ENCODE measurements around the gene STAP2.

Gene STAP2

DNA sequence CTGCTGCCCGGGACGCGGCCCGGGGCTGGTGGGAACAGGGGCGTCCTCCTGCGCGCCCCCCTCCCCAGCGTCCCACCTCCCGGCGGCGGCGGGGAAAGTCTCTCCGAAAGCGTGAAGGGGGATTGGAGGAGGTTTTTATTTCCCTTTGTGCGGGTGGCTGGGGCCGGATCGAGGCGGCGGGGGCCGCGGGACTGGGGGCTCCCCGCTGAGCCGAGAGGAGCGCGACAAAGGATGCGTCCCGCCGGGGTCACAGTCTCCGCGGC, 59.4 kb downstream of the STAP2 start:
- Histone ChIP-seq H3K27ac (ENCODE audit: low read depth, low read length) (no peak overlapping the region), H3K4me3 (ENCODE audit: insufficient read depth, low read length, poor library complexity, severe bottlenecking) (no peak overlapping the region), H3K9me3 (ENCODE audit: insufficient read depth, low read length) (no peaks in the 10 kb centered on the region), H3K9ac (ENCODE audit: low read length) (no peak overlapping the region), H3K9me2 (replicated peaks; ENCODE audit: insufficient read depth, low read length) (no peaks in the 10 kb centered on the region), H4K20me1 (ENCODE audit: low read depth, low read length) (no peaks in the 10 kb centered on the region), H3K27me3 (ENCODE audit: low read length) (no peaks in the 10 kb centered on the region), H3K4me2 (ENCODE audit: low read depth, low read length, poor library complexity, severe bottlenecking) (no peak overlapping the region), H2AFZ (ENCODE audit: low read depth, low read length, severe bottlenecking) (no peak overlapping the region), H3K79me2 (ENCODE audit: insufficient read depth, low read length) (no peaks in the 10 kb centered on the region), H3F3A (ENCODE audit: insufficient read depth) (no peaks in the 10 kb centered on the region), H3K36me3 (ENCODE audit: low read length) (no peaks in the 10 kb centered on the region)
- no peak for TF ChIP-seq EZH2phosphoT487 (conservative IDR thresholded peaks at IDR 0.05; ENCODE audit: low read length)
- TF ChIP-seq, protein P1, sequence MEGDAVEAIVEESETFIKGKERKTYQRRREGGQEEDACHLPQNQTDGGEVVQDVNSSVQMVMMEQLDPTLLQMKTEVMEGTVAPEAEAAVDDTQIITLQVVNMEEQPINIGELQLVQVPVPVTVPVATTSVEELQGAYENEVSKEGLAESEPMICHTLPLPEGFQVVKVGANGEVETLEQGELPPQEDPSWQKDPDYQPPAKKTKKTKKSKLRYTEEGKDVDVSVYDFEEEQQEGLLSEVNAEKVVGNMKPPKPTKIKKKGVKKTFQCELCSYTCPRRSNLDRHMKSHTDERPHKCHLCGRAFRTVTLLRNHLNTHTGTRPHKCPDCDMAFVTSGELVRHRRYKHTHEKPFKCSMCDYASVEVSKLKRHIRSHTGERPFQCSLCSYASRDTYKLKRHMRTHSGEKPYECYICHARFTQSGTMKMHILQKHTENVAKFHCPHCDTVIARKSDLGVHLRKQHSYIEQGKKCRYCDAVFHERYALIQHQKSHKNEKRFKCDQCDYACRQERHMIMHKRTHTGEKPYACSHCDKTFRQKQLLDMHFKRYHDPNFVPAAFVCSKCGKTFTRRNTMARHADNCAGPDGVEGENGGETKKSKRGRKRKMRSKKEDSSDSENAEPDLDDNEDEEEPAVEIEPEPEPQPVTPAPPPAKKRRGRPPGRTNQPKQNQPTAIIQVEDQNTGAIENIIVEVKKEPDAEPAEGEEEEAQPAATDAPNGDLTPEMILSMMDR (IDR thresholded peaks at IDR 0.05; ENCODE audit: insufficient read depth, low read length, poor library complexity, severe bottlenecking) = no peak

DNA sequence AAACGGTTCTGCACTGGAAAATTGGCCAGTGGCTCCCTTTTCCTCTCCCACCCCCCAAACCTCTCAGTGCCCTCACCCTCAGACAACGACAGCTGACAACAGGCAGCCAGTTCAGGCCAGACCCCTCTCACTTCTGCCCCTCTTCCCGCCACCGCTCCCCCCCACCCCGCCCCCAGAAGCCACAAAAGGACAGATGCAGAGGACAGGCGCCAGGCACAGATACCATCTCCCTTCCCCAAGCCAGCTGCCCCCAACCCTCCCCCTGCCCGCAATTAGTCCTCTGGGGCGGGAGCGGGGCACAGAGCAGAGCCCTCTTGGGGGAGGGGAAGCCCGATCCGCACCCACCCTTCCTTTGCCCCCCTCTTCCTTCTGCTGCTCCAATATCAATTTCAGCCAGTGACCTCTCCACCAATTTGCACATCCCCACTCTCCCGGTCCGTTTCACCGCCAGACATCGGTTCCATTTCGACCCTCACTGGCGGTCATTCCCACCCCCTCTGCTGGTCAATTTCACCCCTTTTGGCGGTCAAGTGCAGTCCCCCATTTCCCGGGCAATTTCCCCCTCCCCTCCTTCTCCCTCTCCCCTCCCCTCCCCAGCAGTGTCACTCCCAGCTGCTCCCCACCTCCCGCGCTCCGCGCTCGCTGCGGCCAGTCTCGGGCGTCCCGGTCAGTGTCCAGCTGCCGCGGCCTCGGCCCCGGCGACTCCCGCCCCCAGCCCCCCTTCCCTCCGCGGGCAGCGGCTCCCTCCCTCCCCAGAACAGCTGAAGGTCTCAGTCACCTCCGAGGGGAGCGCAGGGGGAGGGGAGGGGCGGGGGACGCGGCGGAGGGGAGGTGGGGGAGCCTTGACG, 60.0 kb downstream of the STAP2 start, which contains the start of gene SHD:
TSS of gene SHD (plus strand) at position 848 of the 848 bp plus-strand sequence. CDS start 798 bp downstream, outside the sequence.
- H3K27ac ChIP-seq (ENCODE audit: low read depth, low read length) = no peak within 1 kb of the TSS
- no peaks in the 10 kb centered on the region for H4K20me1 ChIP-seq (ENCODE audit: low read depth, low read length)
- no peaks in the 10 kb centered on the region for H3K9me3 ChIP-seq (ENCODE audit: insufficient read depth, low read length)
- H2AFZ ChIP-seq (ENCODE audit: low read depth, low read length, severe bottlenecking) = no peak within 1 kb of the TSS
- H3K4me3 ChIP-seq (ENCODE audit: insufficient read depth, low read length, poor library complexity, severe bottlenecking) = no peak within 1 kb of the TSS
- H3K9ac ChIP-seq (ENCODE audit: low read length) = no peak within 1 kb of the TSS
- no peaks in the 10 kb centered on the region for H3F3A ChIP-seq (ENCODE audit: insufficient read depth)
- H3K4me2 ChIP-seq (ENCODE audit: low read depth, low read length, poor library complexity, severe bottlenecking) = no peak within 1 kb of the TSS
- no peaks in the 10 kb centered on the region for H3K79me2 ChIP-seq (ENCODE audit: insufficient read depth, low read length)
- H3K9me2 ChIP-seq (replicated peaks; ENCODE audit: insufficient read depth, low read length) = no peaks in the 10 kb centered on the region
- no peak for TF ChIP-seq EZH2phosphoT487 (conservative IDR thresholded peaks at IDR 0.05; ENCODE audit: low read length)
- TF ChIP-seq, protein P1 (IDR thresholded peaks at IDR 0.05; ENCODE audit: insufficient read depth, low read length, poor library complexity, severe bottlenecking) = no peak
- no peaks in the 10 kb centered on the region for H3K27me3 ChIP-seq (ENCODE audit: low read length)
- no peaks in the 10 kb centered on the region for H3K36me3 ChIP-seq (ENCODE audit: low read length)

DNA sequence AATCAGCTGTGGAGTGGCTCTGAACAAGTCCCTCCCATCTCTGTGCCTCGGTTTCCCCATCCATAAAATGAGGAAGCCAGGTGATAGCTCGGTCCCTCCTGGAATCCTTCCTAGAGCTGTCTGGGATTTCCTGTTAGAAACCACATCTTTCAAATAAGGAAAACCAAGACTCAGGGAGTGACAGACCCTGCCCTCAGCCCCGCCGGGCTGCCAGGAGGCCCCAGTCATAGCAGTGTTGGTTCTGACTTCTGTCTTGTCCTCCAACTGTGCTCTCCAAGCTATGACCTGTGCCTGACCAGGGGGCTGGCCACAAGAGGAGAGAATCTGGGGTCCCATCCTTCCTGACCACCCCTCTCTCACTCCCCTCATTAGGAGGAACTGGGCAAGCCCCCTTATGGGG, 60.6 kb downstream of the STAP2 start:
- Histone ChIP-seq H3K4me3 (ENCODE audit: insufficient read depth, low read length, poor library complexity, severe bottlenecking) (no peak overlapping the region), H3K36me3 (ENCODE audit: low read length) (no peaks in the 10 kb centered on the region), H3K4me2 (ENCODE audit: low read depth, low read length, poor library complexity, severe bottlenecking) (no peak overlapping the region), H4K20me1 (ENCODE audit: low read depth, low read length) (no peaks in the 10 kb centered on the region), H3K27ac (ENCODE audit: low read depth, low read length) (no peak overlapping the region), H3K9me3 (ENCODE audit: insufficient read depth, low read length) (no peaks in the 10 kb centered on the region), H3F3A (ENCODE audit: insufficient read depth) (no peaks in the 10 kb centered on the region), H3K9me2 (replicated peaks; ENCODE audit: insufficient read depth, low read length) (no peaks in the 10 kb centered on the region), H2AFZ (ENCODE audit: low read depth, low read length, severe bottlenecking) (no peak overlapping the region), H3K9ac (ENCODE audit: low read length) (no peak overlapping the region), H3K27me3 (ENCODE audit: low read length) (no peaks in the 10 kb centered on the region), H3K79me2 (ENCODE audit: insufficient read depth, low read length) (no peaks in the 10 kb centered on the region)
- TF ChIP-seq EZH2phosphoT487 (conservative IDR thresholded peaks at IDR 0.05; ENCODE audit: low read length) = no peak
- TF ChIP-seq, protein P1 (IDR thresholded peaks at IDR 0.05; ENCODE audit: insufficient read depth, low read length, poor library complexity, severe bottlenecking) = no peak
